ENCODE data around the gene TMEM26. TPM values are rescaled to one million over a fixed set of nuclear protein-coding genes. Genes with fewer than 3 reads are reported as not detected.

TMEM26 gene
- total RNA-seq, 1 donor from 2014 or later = 3.6 TPM

DNA sequence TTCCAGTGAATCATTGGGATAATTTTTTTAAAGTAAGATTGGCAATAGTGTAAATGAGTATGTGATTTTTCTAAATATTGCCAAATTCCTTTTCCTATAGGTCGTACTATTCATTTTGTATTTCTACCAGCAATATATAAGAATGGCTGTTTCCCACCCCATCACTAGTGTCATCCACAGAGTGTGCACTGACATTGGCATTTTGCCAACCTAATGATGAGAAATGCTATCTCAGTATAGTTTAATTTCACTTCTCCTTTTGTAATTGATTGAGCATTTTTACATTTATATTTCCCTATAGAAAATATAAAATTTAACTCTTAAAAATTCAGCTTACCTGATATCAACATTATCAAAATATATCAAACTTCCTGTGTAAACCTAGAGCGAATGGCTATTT, 17.6 kb upstream of the TMEM26 start:
- H3K27ac Mint-ChIP-seq (ENCODE audit: unreplicated experiment) = no peak overlapping the region
- peaks cover 14% of the 10 kb centered on the region for H3K4me1 Mint-ChIP-seq (ENCODE audit: unreplicated experiment)
- no peak for DNase-seq (ENCODE audit: extremely low spot score, unreplicated experiment)
- H3K4me3 Mint-ChIP-seq (ENCODE audit: unreplicated experiment) = no peak overlapping the region
- no peaks in the 10 kb centered on the region for H3K9me3 Mint-ChIP-seq (ENCODE audit: unreplicated experiment)
- TF ChIP-seq, protein P1, sequence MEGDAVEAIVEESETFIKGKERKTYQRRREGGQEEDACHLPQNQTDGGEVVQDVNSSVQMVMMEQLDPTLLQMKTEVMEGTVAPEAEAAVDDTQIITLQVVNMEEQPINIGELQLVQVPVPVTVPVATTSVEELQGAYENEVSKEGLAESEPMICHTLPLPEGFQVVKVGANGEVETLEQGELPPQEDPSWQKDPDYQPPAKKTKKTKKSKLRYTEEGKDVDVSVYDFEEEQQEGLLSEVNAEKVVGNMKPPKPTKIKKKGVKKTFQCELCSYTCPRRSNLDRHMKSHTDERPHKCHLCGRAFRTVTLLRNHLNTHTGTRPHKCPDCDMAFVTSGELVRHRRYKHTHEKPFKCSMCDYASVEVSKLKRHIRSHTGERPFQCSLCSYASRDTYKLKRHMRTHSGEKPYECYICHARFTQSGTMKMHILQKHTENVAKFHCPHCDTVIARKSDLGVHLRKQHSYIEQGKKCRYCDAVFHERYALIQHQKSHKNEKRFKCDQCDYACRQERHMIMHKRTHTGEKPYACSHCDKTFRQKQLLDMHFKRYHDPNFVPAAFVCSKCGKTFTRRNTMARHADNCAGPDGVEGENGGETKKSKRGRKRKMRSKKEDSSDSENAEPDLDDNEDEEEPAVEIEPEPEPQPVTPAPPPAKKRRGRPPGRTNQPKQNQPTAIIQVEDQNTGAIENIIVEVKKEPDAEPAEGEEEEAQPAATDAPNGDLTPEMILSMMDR (IDR thresholded peaks at IDR 0.05) = no peak
- no peaks in the 10 kb centered on the region for H3K27me3 Mint-ChIP-seq (ENCODE audit: unreplicated experiment)
- no peaks in the 10 kb centered on the region for H3K36me3 Mint-ChIP-seq (ENCODE audit: unreplicated experiment)

DNA sequence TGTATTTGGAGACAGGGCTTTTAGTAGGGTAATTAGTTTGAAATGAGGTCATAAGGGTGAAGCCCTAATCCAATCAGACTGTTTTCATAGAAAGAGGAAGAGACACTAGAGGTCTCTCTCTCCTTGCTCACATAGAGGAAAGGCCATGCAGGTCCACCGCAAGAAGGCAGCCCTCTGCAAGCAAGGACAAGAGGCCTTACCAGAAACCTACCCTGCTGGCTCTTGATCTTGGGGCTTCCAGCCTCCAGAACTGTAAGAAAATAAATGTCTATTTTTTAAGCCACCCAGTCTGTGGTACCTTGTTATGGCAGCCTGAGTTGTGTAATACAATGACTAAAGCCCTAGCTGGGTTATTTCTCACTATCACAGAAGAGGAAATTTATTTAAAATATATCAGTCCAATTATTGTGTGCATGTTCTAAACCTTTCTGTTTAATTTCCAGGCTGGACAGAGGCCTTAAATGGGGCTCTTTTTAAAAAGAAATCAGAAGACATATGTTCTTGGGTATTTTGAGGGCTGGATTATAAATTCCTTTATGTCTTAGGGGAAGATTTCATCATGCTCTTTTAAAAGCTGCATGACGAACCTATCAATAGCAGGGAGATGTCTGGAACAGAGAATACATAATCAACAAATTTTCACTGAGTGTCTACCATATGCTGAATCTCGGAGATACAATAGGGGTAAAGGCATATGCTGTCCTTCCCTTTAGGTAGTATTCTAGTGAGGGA, 12.9 kb upstream of the TMEM26 start:
- Mint-ChIP-seq H3K36me3 (ENCODE audit: unreplicated experiment) (no peaks in the 10 kb centered on the region), H3K4me1 (ENCODE audit: unreplicated experiment) (peaks cover 26% of the 10 kb centered on the region), H3K4me3 (ENCODE audit: unreplicated experiment) (no peak overlapping the region), H3K27me3 (ENCODE audit: unreplicated experiment) (no peaks in the 10 kb centered on the region), H3K27ac (ENCODE audit: unreplicated experiment) (no peak overlapping the region), H3K9me3 (ENCODE audit: unreplicated experiment) (no peaks in the 10 kb centered on the region)
- TF ChIP-seq, protein P1 (IDR thresholded peaks at IDR 0.05) = no peak
- DNase-seq (ENCODE audit: extremely low spot score, unreplicated experiment) = no peak

DNA sequence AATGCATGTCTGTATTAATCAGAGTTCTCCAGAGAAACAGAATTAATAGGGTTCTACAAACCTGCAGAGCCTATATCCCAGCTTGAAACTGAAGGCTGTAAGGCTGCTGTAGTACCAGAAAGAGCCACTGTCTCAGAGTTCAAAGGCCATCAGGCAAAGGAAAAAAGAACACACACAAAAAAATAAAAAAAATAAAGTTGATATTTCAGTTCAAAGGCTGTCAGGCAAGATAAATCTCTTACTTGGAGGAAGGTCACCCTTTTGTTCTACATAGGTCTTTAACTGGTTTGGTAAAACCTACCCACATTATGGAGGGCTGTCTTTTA, 12.0 kb upstream of the TMEM26 start:
- Mint-ChIP-seq H3K4me1 (ENCODE audit: unreplicated experiment) (peaks cover 26% of the 10 kb centered on the region), H3K9me3 (ENCODE audit: unreplicated experiment) (no peaks in the 10 kb centered on the region), H3K4me3 (ENCODE audit: unreplicated experiment) (no peak overlapping the region), H3K27ac (ENCODE audit: unreplicated experiment) (no peak overlapping the region), H3K36me3 (ENCODE audit: unreplicated experiment) (no peaks in the 10 kb centered on the region), H3K27me3 (ENCODE audit: unreplicated experiment) (no peaks in the 10 kb centered on the region)
- DNase-seq (ENCODE audit: extremely low spot score, unreplicated experiment) = no peak
- TF ChIP-seq, protein P1 (IDR thresholded peaks at IDR 0.05) = no peak

DNA sequence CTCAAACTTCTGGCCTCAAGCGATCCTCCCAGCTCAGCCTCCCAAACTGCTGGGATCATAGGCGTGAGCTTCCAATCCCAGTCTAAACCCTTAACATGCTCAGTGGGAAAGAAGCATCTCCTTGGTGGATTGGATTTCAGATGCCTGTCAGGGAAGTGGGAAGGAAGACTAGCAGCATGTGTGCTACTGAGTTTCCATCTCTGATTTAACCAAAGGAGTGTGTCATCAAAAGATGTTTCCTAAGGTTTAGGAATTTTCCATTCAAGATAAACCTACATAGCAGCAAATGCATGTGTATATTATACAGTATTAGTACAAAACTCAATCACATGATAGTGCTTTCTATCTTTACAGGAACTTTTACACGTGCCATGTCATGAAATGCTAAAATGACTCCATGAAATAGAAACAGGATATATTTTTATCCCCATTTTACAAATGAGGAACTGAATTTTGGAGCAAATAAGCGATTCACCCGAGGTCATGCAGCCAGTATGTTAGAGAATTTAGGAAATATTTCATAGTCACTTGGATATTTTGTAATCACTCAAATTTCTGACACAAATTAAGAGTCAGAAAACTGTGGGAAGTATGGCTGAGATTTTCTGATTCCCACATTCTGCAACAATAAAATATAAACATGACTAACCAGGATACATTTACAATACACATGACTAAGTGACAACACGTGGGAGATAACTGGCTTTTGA, 11.4 kb upstream of the TMEM26 start:
- no peak for DNase-seq (ENCODE audit: extremely low spot score, unreplicated experiment)
- Mint-ChIP-seq H3K36me3 (ENCODE audit: unreplicated experiment) (no peaks in the 10 kb centered on the region), H3K27ac (ENCODE audit: unreplicated experiment) (no peak overlapping the region)

More for the DNA sequence above, 11.4 kb upstream of the TMEM26 start:
- TF ChIP-seq, protein P1 (IDR thresholded peaks at IDR 0.05) = no peak
- Mint-ChIP-seq H3K4me3 (ENCODE audit: unreplicated experiment) (no peak overlapping the region), H3K27me3 (ENCODE audit: unreplicated experiment) (no peaks in the 10 kb centered on the region), H3K9me3 (ENCODE audit: unreplicated experiment) (no peaks in the 10 kb centered on the region), H3K4me1 (ENCODE audit: unreplicated experiment) (peaks cover 26% of the 10 kb centered on the region)

All from osteocyte (in vitro differentiated cells).